ENCODE results near the gene NME2.

The NME2 gene

GRCh38 chr17:51124640-51125503, 41.3 kb upstream of the NME2 start:
- no peak for ATAC-seq
- TF ChIP-seq CREB5 (CRISPR knock-in tag; IDR thresholded peaks at IDR 0.05; ENCODE audit: low read depth), result no peak
- no peak for TF ChIP-seq PPARA (CRISPR knock-in tag; IDR thresholded peaks at IDR 0.05; ENCODE audit: borderline replicate concordance)
- no peak for TF ChIP-seq ZFP3 (CRISPR knock-in tag; IDR thresholded peaks at IDR 0.05)
- no peak for TF ChIP-seq ZFP30 (CRISPR knock-in tag; IDR thresholded peaks at IDR 0.05)
- no peak for TF ChIP-seq PATZ1 (CRISPR knock-in tag; IDR thresholded peaks at IDR 0.05; ENCODE audit: borderline replicate concordance)
- no peak for TF ChIP-seq ISL1 (CRISPR knock-in tag; IDR thresholded peaks at IDR 0.05)
- TF ChIP-seq ARNTL (CRISPR knock-in tag; IDR thresholded peaks at IDR 0.05; ENCODE audit: borderline replicate concordance, low read depth), result no peak
- no peak for TF ChIP-seq CSDC2 (CRISPR knock-in tag; IDR thresholded peaks at IDR 0.05)
- TF ChIP-seq CSRNP3 (CRISPR knock-in tag; IDR thresholded peaks at IDR 0.05), result no peak
- no peak for TF ChIP-seq TCF4 (CRISPR knock-in tag; IDR thresholded peaks at IDR 0.05; ENCODE audit: borderline replicate concordance)
- TF ChIP-seq ZNF8 (CRISPR knock-in tag; IDR thresholded peaks at IDR 0.05), result no peak
- TF ChIP-seq ESRRG (CRISPR knock-in tag; IDR thresholded peaks at IDR 0.05), result no peak
- TF ChIP-seq ZNF70 (CRISPR knock-in tag; IDR thresholded peaks at IDR 0.05), result no peak
- no peak for TF ChIP-seq ZNF565 (CRISPR knock-in tag; conservative IDR thresholded peaks at IDR 0.05; ENCODE audit: low read depth)

- ATAC-seq, result no peak
- TF ChIP-seq RARB (CRISPR knock-in tag; IDR thresholded peaks at IDR 0.05) (no peak), ZFP30 (CRISPR knock-in tag; IDR thresholded peaks at IDR 0.05) (no peak), OSR1 (CRISPR knock-in tag; IDR thresholded peaks at IDR 0.05) (no peak)
These were observed 38.1 kb upstream of the NME2 start for GRCh38 chr17:51128076-51128475.

- TF ChIP-seq ZNF565 (CRISPR knock-in tag; conservative IDR thresholded peaks at IDR 0.05; ENCODE audit: low read depth), result no peak
- peak; percentile 54; the same call in 2 of the 3 replicates for ATAC-seq
These were observed 33.3 kb upstream of the NME2 start for GRCh38 chr17:51132964-51133319.

GRCh38 chr17:51133365-51133764, 32.8 kb upstream of the NME2 start:
- TF ChIP-seq PATZ1 (CRISPR knock-in tag; IDR thresholded peaks at IDR 0.05; ENCODE audit: borderline replicate concordance) (no peak), ZNF8 (CRISPR knock-in tag; IDR thresholded peaks at IDR 0.05) (no peak), TOX (CRISPR knock-in tag; IDR thresholded peaks at IDR 0.05; ENCODE audit: borderline replicate concordance) (no peak), BACH2 (CRISPR knock-in tag; IDR thresholded peaks at IDR 0.05; ENCODE audit: borderline replicate concordance) (no peak), ARNTL (CRISPR knock-in tag; IDR thresholded peaks at IDR 0.05; ENCODE audit: borderline replicate concordance, low read depth) (no peak), ISL1 (CRISPR knock-in tag; IDR thresholded peaks at IDR 0.05) (no peak), CREB5 (CRISPR knock-in tag; IDR thresholded peaks at IDR 0.05; ENCODE audit: low read depth) (no peak), SNAI2 (CRISPR knock-in tag; IDR thresholded peaks at IDR 0.05) (no peak), ZNF565 (CRISPR knock-in tag; conservative IDR thresholded peaks at IDR 0.05; ENCODE audit: low read depth) (no peak), CSRNP3 (CRISPR knock-in tag; IDR thresholded peaks at IDR 0.05) (no peak), RARB (CRISPR knock-in tag; IDR thresholded peaks at IDR 0.05) (no peak), ZNF70 (CRISPR knock-in tag; IDR thresholded peaks at IDR 0.05) (no peak), CSDC2 (CRISPR knock-in tag; IDR thresholded peaks at IDR 0.05) (no peak), ZC3H10 (CRISPR knock-in tag; IDR thresholded peaks at IDR 0.05) (no peak)
- ATAC-seq, result no peak
